ENCODE measurements around the gene ADGRA3. TPM values are rescaled to one million over a fixed set of nuclear protein-coding genes. Genes with fewer than 3 reads are reported as not detected.

The ADGRA3 gene
- 11.8 and 13.7 TPM in 2 replicates for polyA plus RNA-seq (2012; rRNA removed)
- polyA plus RNA-seq (2012; cell fraction: cytosol; rRNA removed) = 14.7 and 15.2 TPM in 2 replicates
- polyA plus RNA-seq (2012; cell fraction: nucleus; rRNA removed) = 19.4 and 28.1 TPM in 2 replicates

GRCh38 chr4:22515888-22516541 lies at the start of gene ADGRA3:
Gene ADGRA3, minus strand, starts transcription at chr4:22516066. Its CDS starts 282 bp downstream, at chr4:22515784.
- ChIA-PET POLR2A (interaction anchor here (0.8 kb wide), 1 partner anchor 12 kb away, joined by 3 read pairs; no protein-coding TSS in a partner anchor), CTCF (interaction anchor here (1.0 kb wide), 1 partner anchor 105 kb away, joined by 4 read pairs; no protein-coding TSS in a partner anchor)
- peak within 1 kb of the TSS; percentile 77 for H3K9ac ChIP-seq
- H3K27me3 ChIP-seq (ENCODE audit: insufficient read depth) = no peaks in the 10 kb centered on the region
- WGBS (ENCODE audit: low lambda C conversion rate) = 19% methylated on average over 22 of the region's 74 CpGs
- peak within 1 kb of the TSS; percentile 98 for H3K4me2 ChIP-seq
- H4K20me1 ChIP-seq (ENCODE audit: insufficient read depth) = peaks cover 26% of the 10 kb centered on the region
- peak within 1 kb of the TSS; percentile 91 for H2AFZ ChIP-seq (ENCODE audit: low read depth)
- H3K79me2 ChIP-seq (ENCODE audit: insufficient read depth) = peaks cover 39% of the 10 kb centered on the region
- H3K4me3 ChIP-seq (ENCODE audit: low read depth in 2 of 2, low read length in 1 of 2) = peak within 1 kb of the TSS; percentile 79 to 96
- peak; percentile 94 for DNase-seq
- peaks cover 13% of the 10 kb centered on the region for H3F3A ChIP-seq (replicated peaks; ENCODE audit: insufficient read depth)
- no peaks in the 10 kb centered on the region for H3K9me3 ChIP-seq
- peaks cover 0 to 7% of the 10 kb centered on the region in 2 experiments; a peak in 3 of 4 replicates for H3K4me1 ChIP-seq (ENCODE audit: control insufficient read depth in 1 of 2, insufficient read depth in 2 of 2, low read depth in 1 of 2, low read length in 1 of 2)
- no peaks in the 10 kb centered on the region for H3K36me3 ChIP-seq (replicated peaks in 1 of 2; ENCODE audit: control insufficient read depth in 1 of 2, insufficient read depth in 2 of 2, low read length in 1 of 2)
- TF ChIP-seq USF1 (IDR thresholded peaks at IDR 0.05; ENCODE audit: borderline replicate concordance, low read depth) (0 out of 2 replicates have a peak, but pooled peaks have one; percentile 11), MAX (IDR thresholded peaks at IDR 0.05; ENCODE audit: low read depth) (peak; percentile 45; the same call in 1 of the 2 replicates), IRF3 (IDR thresholded peaks at IDR 0.05; ENCODE audit: low read depth, low read length) (no peak), MXI1 (IDR thresholded peaks at IDR 0.05; ENCODE audit: low read depth, low read length) (0 out of 2 replicates have a peak, but pooled peaks have one; percentile 3), NRF1 (IDR thresholded peaks at IDR 0.05; ENCODE audit: low read depth, low read length) (no peak)
- H3K27ac ChIP-seq (ENCODE audit: low read depth in 2 of 2, low read length in 1 of 2) = peak within 1 kb of the TSS; percentile 65 to 78
- no peaks in the 10 kb centered on the region for H3K9me2 ChIP-seq

GRCh38 chr4:22556495-22556894 lies 40.6 kb upstream of the ADGRA3 start:
- no peaks in the 10 kb centered on the region for H3F3A ChIP-seq (replicated peaks; ENCODE audit: insufficient read depth)
- H3K4me1 ChIP-seq (ENCODE audit: control insufficient read depth in 1 of 2, insufficient read depth in 2 of 2, low read depth in 1 of 2, low read length in 1 of 2) = no peaks in the 10 kb centered on the region
- no peaks in the 10 kb centered on the region for H3K36me3 ChIP-seq (replicated peaks in 1 of 2; ENCODE audit: control insufficient read depth in 1 of 2, insufficient read depth in 2 of 2, low read length in 1 of 2)
- no peaks in the 10 kb centered on the region for H3K9me3 ChIP-seq
- no peak for DNase-seq
- H3K27me3 ChIP-seq (ENCODE audit: insufficient read depth) = no peaks in the 10 kb centered on the region
- H2AFZ ChIP-seq (ENCODE audit: low read depth) = no peak overlapping the region
- no peaks in the 10 kb centered on the region for H4K20me1 ChIP-seq (ENCODE audit: insufficient read depth)
- no peaks in the 10 kb centered on the region for H3K9me2 ChIP-seq
- H3K27ac ChIP-seq (ENCODE audit: low read depth in 2 of 2, low read length in 1 of 2) = no peak overlapping the region
- CTCF ChIA-PET = no interaction called here
- H3K9ac ChIP-seq = no peak overlapping the region
- no peak for TF ChIP-seq REST (IDR thresholded peaks at IDR 0.05; ENCODE audit: low read depth, low read length)
- no peak for TF ChIP-seq RFX5 (IDR thresholded peaks at IDR 0.05; ENCODE audit: low read length)
- TF ChIP-seq GATA2 (CRISPR knock-in tag; IDR thresholded peaks at IDR 0.05) = no peak
- TF ChIP-seq FOSL2 (IDR thresholded peaks at IDR 0.05; ENCODE audit: borderline replicate concordance, low read depth) = no peak
- no peak for TF ChIP-seq JUND (IDR thresholded peaks at IDR 0.05)
- POLR2A ChIA-PET = no interaction called here
- no peak overlapping the region for H3K4me3 ChIP-seq (ENCODE audit: low read depth in 2 of 2, low read length in 1 of 2)
- H3K4me2 ChIP-seq = no peak overlapping the region
- H3K79me2 ChIP-seq (ENCODE audit: insufficient read depth) = no peaks in the 10 kb centered on the region
